GM23338 (cell line): Measurements from ENCODE around the gene NEO1. TPM values are rescaled to one million over a fixed set of nuclear protein-coding genes. Genes with fewer than 3 reads are reported as not detected.

Experiments used
- ATAC-seq: fragments of 200-7000 bp; cut with Tn5 transposase; 3 replicates; pipeline ENCODE4 v1.9.1; 2020
- DNase-seq: peaks from one replicate; pipeline ENCODE4 v3.0.0-alpha.2; 2015; ENCODE audit warnings: low spot score
- H2AFZ ChIP-seq: fragments of 200-600 bp; sonication (generic); 2 replicates; pipeline ENCODE4 v1.8.0; 2016; ENCODE audit warnings: antibody characterized with exemption, mild to moderate bottlenecking, moderate library complexity
- H3F3A ChIP-seq: fragments of 200-600 bp; sonication (generic); replicated peaks from 2 replicates; pipeline ENCODE4 v1.8.0; 2017; ENCODE audit warnings: antibody characterized with exemption, mixed run types, low read depth
- H3K27ac ChIP-seq: fragments of 200-600 bp; sonication (generic); 2 replicates; pipeline ENCODE4 v1.6.1; 2016; ENCODE audit warnings: low read depth
- H3K27me3 ChIP-seq: fragments of 200-600 bp; sonication (generic); 2 replicates; pipeline ENCODE4 v1.8.0; 2016; ENCODE audit warnings: mild to moderate bottlenecking, mixed run types, moderate library complexity; ENCODE audit not compliant: insufficient read depth
- H3K36me3 ChIP-seq: fragments of 200-600 bp; sonication (generic); 2 replicates; pipeline ENCODE4 v1.8.0; 2016; ENCODE audit warnings: mild to moderate bottlenecking; ENCODE audit not compliant: insufficient read depth
- H3K4me1 ChIP-seq: fragments of 200-600 bp; sonication (generic); 2 replicates; pipeline ENCODE4 v1.8.0; 2016; ENCODE audit warnings: mild to moderate bottlenecking, moderate library complexity; ENCODE audit not compliant: insufficient read depth
- H3K4me2 ChIP-seq: fragments of 200-600 bp; sonication (generic); 2 replicates; pipeline ENCODE4 v1.7.1; 2017; ENCODE audit warnings: mixed run types
- H3K4me3 ChIP-seq: fragments of 200-600 bp; sonication (generic); 2 replicates; pipeline ENCODE4 v1.6.1; 2016; ENCODE audit warnings: mixed run types
- H3K79me2 ChIP-seq: fragments of 200-600 bp; sonication (generic); replicated peaks from 2 replicates; pipeline ENCODE4 v1.8.0; 2017; ENCODE audit warnings: mild to moderate bottlenecking; ENCODE audit not compliant: insufficient read depth
- H3K9me2 ChIP-seq: fragments of 200-600 bp; sonication (generic); 2 replicates; pipeline ENCODE4 v1.8.0; 2017; ENCODE audit not compliant: insufficient read depth
- H4K20me1 ChIP-seq: fragments of 200-600 bp; sonication (generic); replicated peaks from 2 replicates; pipeline ENCODE4 v1.8.0; 2017; ENCODE audit warnings: mild to moderate bottlenecking; ENCODE audit not compliant: insufficient read depth
- H3K27ac Mint-ChIP-seq: 2 replicates; pipeline ENCODE4 v1.8.0; 2020; ENCODE audit warnings: inconsistent platforms, mild to moderate bottlenecking, moderate library complexity, mixed read lengths
- H3K27me3 Mint-ChIP-seq: 3 replicates; pipeline ENCODE4 v1.8.0; 2022; ENCODE audit warnings: low read depth, mild to moderate bottlenecking, moderate library complexity, mixed read lengths, inconsistent platforms; ENCODE audit not compliant: insufficient read depth, poor library complexity
- H3K36me3 Mint-ChIP-seq: 3 replicates; pipeline ENCODE4 v1.8.0; 2021; ENCODE audit warnings: low read depth, mild to moderate bottlenecking, inconsistent platforms, moderate library complexity, mixed read lengths
- H3K4me1 Mint-ChIP-seq: 3 replicates; pipeline ENCODE4 v1.8.0; 2020; ENCODE audit warnings: mild to moderate bottlenecking, inconsistent platforms, mixed read lengths
- H3K4me3 Mint-ChIP-seq: 3 replicates; pipeline ENCODE4 v1.8.0; 2021; ENCODE audit warnings: moderate library complexity, mild to moderate bottlenecking, inconsistent platforms, mixed read lengths
- H3K9me3 Mint-ChIP-seq: 3 replicates; pipeline ENCODE4 v1.8.0; 2020; ENCODE audit warnings: moderate library complexity, mild to moderate bottlenecking, inconsistent platforms, mixed read lengths
- CREB1 ChIP-seq: fragments of 250-450 bp; sonication (Bioruptor Pico); IDR thresholded peaks from 2 replicates; pipeline ENCODE4 v1.5.0; 2020; ENCODE audit warnings: low read depth, mild to moderate bottlenecking, moderate library complexity
- JUNB ChIP-seq: IDR thresholded peaks from one replicate; pipeline ENCODE4 v1.6.1; 2016; ENCODE audit warnings: antibody characterized with exemption; ENCODE audit not compliant: unreplicated experiment
- STAT1 ChIP-seq: IDR thresholded peaks from one replicate; pipeline ENCODE4 v1.6.1; 2016; ENCODE audit warnings: antibody characterized with exemption; ENCODE audit not compliant: unreplicated experiment
- ZNF114 ChIP-seq: fragments of 250-450 bp; sonication (Bioruptor Pico); IDR thresholded peaks from 2 replicates; pipeline ENCODE4 v1.5.0; 2020; ENCODE audit warnings: mild to moderate bottlenecking, moderate library complexity
- ZNF331 ChIP-seq: fragments of 250-450 bp; sonication (Bioruptor Pico); IDR thresholded peaks from 2 replicates; pipeline ENCODE4 v1.5.0; 2020; ENCODE audit warnings: low read depth, mild to moderate bottlenecking, moderate library complexity
- polyA plus RNA-seq: library from polyadenylated mRNA; unstranded; fragments of >200 nt; fragmentation: Nextera tagmentation; extraction: Ambion mirVana; gene quantifications from 2 replicates; pipeline ENCODE4 v1.2.1, GENCODE V29; 2016
- total RNA-seq: library from RNA; depleted of rRNA; stranded (reverse); fragments of >200 nt; shearing (Covaris generic); gene quantifications from 2 replicates; pipeline ENCODE4 v1.2.3, GENCODE V29; 2014
- TF ChIP-seq, protein P1 (sequence below), 2 experiments: fragments of 200-600 bp in 1 of 2; sonication (generic) in 1 of 2; conservative IDR thresholded peaks; 2 replicates each; pipeline versions ENCODE4 v1.5.1 to v1.6.1; 2016 to 2017; ENCODE audit warnings: antibody characterized with exemption in 2 of 2, low read depth in 2 of 2, mild to moderate bottlenecking in 2 of 2, moderate library complexity in 1 of 2
- TF ChIP-seq, protein P2 (sequence below): IDR thresholded peaks from 2 replicates; pipeline ENCODE4 v1.6.1; 2016; ENCODE audit warnings: antibody characterized with exemption
- TF ChIP-seq, protein P3 (sequence below): fragments of 250-450 bp; sonication (Bioruptor Pico); IDR thresholded peaks from 2 replicates; pipeline ENCODE4 v1.5.0; 2020; ENCODE audit warnings: mild to moderate bottlenecking, moderate library complexity

The NEO1 gene
- total and polyA plus RNA-seq, 2 experiments from 2014 or later, result 8.4 to 45.8 TPM

DNA sequence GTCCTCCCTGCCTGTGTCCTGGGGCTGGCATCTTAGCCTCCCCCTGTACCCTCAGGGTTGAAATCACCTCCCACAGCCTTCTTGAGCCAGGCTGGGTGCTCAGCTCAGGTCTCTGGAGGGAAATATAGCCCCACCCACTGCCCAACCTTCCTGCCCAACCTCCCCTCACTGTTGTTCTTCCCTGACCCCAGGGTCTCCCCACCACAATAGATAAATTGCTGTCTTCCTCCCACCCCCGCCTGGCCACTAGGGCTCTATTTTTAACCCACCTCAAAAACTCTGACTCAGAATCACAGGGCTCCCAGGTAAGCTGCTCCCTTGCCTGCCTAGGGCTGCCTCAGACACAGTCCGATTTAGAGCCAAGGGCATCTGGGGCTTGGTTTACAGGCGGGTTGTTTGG, 301.5 kb downstream of the NEO1 start:
- H4K20me1 ChIP-seq, result peaks cover 2% of the 10 kb centered on the region; the same call in 1 of the 2 replicates
- no peaks in the 10 kb centered on the region for H3K27me3 ChIP-seq
- H3K4me2 ChIP-seq, result peak overlapping the region; percentile 35; the same call in 1 of the 2 replicates
- ATAC-seq, result peak; percentile 56
- DNase-seq, result peak; percentile 20
- H3F3A ChIP-seq, result no peaks in the 10 kb centered on the region
- Mint-ChIP-seq H3K4me1 (peaks cover 13% of the 10 kb centered on the region), H3K4me3 (no peak overlapping the region), H3K9me3 (no peaks in the 10 kb centered on the region; the same call in 2 of the 3 replicates), H3K27ac (no peak overlapping the region), H3K36me3 (no peaks in the 10 kb centered on the region), H3K27me3 (peaks cover 7% of the 10 kb centered on the region)
- H3K4me3 ChIP-seq, result no peak overlapping the region
- H3K27ac ChIP-seq, result no peak overlapping the region
- no peak for TF ChIP-seq CREB1 (CRISPR knock-in tag)
- TF ChIP-seq, protein P1, sequence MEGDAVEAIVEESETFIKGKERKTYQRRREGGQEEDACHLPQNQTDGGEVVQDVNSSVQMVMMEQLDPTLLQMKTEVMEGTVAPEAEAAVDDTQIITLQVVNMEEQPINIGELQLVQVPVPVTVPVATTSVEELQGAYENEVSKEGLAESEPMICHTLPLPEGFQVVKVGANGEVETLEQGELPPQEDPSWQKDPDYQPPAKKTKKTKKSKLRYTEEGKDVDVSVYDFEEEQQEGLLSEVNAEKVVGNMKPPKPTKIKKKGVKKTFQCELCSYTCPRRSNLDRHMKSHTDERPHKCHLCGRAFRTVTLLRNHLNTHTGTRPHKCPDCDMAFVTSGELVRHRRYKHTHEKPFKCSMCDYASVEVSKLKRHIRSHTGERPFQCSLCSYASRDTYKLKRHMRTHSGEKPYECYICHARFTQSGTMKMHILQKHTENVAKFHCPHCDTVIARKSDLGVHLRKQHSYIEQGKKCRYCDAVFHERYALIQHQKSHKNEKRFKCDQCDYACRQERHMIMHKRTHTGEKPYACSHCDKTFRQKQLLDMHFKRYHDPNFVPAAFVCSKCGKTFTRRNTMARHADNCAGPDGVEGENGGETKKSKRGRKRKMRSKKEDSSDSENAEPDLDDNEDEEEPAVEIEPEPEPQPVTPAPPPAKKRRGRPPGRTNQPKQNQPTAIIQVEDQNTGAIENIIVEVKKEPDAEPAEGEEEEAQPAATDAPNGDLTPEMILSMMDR (conservative IDR thresholded peaks at IDR 0.05; ENCODE audit: low read depth in 2 of 2), result 0 out of 4 replicates have a peak, but pooled peaks of 1 of the 2 experiments have one; percentile 17
- 0 out of 2 replicates have a peak, but pooled peaks cover 3% of the 10 kb centered on the region for H3K9me2 ChIP-seq
- H3K4me1 ChIP-seq, result peaks cover 9% of the 10 kb centered on the region; the same call in 1 of the 2 replicates
- no peaks in the 10 kb centered on the region for H3K36me3 ChIP-seq
- peaks cover 23% of the 10 kb centered on the region for H3K79me2 ChIP-seq
- H2AFZ ChIP-seq, result no peak overlapping the region

DNA sequence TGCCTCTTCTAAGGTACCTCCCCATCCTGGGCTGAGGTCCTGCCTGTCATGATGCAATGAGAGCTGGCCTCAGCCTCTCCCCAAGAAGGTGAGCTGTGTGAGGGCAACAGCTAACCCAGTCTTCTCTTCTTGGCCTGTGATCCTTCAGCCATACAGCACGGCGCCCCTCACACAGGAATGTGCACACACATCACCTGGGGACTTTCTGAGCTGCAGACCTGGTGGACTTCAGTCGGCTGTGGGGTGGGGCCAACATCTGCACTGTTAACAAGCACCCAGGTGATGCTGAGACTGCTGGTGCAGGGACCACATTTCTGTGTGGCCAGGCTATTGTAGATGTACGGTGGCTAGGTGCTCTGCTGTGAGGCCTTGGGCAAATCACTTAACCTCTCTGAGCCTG, 302.0 kb downstream of the NEO1 start:
- Mint-ChIP-seq H3K27ac (no peak overlapping the region), H3K27me3 (peaks cover 7% of the 10 kb centered on the region), H3K9me3 (no peaks in the 10 kb centered on the region), H3K4me1 (peaks cover 9% of the 10 kb centered on the region), H3K36me3 (no peaks in the 10 kb centered on the region), H3K4me3 (no peak overlapping the region)
- Histone ChIP-seq H4K20me1 (peaks cover 2% of the 10 kb centered on the region; the same call in 1 of the 2 replicates), H3K4me3 (no peak overlapping the region), H2AFZ (no peak overlapping the region), H3K4me1 (peaks cover 9% of the 10 kb centered on the region; the same call in 1 of the 2 replicates), H3K27ac (no peak overlapping the region), H3K79me2 (peaks cover 26% of the 10 kb centered on the region), H3K27me3 (no peaks in the 10 kb centered on the region), H3K4me2 (no peak overlapping the region; the same call in 1 of the 2 replicates), H3F3A (no peaks in the 10 kb centered on the region), H3K36me3 (no peaks in the 10 kb centered on the region), H3K9me2 (0 out of 2 replicates have a peak, but pooled peaks cover 3% of the 10 kb centered on the region)
- no peak; the same call in 2 of the 3 replicates for ATAC-seq
- TF ChIP-seq JUNB, result no peak
- TF ChIP-seq, protein P2, sequence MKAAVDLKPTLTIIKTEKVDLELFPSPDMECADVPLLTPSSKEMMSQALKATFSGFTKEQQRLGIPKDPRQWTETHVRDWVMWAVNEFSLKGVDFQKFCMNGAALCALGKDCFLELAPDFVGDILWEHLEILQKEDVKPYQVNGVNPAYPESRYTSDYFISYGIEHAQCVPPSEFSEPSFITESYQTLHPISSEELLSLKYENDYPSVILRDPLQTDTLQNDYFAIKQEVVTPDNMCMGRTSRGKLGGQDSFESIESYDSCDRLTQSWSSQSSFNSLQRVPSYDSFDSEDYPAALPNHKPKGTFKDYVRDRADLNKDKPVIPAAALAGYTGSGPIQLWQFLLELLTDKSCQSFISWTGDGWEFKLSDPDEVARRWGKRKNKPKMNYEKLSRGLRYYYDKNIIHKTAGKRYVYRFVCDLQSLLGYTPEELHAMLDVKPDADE, result no peak
- TF ChIP-seq, protein P3, sequence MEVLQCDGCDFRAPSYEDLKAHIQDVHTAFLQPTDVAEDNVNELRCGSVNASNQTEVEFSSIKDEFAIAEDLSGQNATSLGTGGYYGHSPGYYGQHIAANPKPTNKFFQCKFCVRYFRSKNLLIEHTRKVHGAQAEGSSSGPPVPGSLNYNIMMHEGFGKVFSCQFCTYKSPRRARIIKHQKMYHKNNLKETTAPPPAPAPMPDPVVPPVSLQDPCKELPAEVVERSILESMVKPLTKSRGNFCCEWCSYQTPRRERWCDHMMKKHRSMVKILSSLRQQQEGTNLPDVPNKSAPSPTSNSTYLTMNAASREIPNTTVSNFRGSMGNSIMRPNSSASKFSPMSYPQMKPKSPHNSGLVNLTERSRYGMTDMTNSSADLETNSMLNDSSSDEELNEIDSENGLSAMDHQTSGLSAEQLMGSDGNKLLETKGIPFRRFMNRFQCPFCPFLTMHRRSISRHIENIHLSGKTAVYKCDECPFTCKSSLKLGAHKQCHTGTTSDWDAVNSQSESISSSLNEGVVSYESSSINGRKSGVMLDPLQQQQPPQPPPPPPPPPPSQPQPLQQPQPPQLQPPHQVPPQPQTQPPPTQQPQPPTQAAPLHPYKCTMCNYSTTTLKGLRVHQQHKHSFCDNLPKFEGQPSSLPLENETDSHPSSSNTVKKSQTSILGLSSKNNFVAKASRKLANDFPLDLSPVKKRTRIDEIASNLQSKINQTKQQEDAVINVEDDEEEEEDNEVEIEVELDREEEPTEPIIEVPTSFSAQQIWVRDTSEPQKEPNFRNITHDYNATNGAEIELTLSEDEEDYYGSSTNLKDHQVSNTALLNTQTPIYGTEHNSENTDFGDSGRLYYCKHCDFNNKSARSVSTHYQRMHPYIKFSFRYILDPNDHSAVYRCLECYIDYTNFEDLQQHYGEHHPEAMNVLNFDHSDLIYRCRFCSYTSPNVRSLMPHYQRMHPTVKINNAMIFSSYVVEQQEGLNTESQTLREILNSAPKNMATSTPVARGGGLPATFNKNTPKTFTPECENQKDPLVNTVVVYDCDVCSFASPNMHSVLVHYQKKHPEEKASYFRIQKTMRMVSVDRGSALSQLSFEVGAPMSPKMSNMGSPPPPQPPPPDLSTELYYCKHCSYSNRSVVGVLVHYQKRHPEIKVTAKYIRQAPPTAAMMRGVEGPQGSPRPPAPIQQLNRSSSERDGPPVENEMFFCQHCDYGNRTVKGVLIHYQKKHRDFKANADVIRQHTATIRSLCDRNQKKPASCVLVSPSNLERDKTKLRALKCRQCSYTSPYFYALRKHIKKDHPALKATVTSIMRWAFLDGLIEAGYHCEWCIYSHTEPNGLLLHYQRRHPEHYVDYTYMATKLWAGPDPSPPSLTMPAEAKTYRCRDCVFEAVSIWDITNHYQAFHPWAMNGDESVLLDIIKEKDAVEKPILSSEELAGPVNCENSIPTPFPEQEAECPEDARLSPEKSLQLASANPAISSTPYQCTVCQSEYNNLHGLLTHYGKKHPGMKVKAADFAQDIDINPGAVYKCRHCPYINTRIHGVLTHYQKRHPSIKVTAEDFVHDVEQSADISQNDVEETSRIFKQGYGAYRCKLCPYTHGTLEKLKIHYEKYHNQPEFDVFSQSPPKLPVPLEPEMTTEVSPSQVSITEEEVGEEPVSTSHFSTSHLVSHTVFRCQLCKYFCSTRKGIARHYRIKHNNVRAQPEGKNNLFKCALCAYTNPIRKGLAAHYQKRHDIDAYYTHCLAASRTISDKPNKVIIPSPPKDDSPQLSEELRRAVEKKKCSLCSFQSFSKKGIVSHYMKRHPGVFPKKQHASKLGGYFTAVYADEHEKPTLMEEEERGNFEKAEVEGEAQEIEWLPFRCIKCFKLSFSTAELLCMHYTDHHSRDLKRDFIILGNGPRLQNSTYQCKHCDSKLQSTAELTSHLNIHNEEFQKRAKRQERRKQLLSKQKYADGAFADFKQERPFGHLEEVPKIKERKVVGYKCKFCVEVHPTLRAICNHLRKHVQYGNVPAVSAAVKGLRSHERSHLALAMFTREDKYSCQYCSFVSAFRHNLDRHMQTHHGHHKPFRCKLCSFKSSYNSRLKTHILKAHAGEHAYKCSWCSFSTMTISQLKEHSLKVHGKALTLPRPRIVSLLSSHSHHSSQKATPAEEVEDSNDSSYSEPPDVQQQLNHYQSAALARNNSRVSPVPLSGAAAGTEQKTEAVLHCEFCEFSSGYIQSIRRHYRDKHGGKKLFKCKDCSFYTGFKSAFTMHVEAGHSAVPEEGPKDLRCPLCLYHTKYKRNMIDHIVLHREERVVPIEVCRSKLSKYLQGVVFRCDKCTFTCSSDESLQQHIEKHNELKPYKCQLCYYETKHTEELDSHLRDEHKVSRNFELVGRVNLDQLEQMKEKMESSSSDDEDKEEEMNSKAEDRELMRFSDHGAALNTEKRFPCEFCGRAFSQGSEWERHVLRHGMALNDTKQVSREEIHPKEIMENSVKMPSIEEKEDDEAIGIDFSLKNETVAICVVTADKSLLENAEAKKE (CRISPR knock-in tag), result no peak
- TF ChIP-seq ZNF114, result no peak
- TF ChIP-seq STAT1, result no peak
- no peak for TF ChIP-seq ZNF331 (CRISPR knock-in tag)
- DNase-seq, result no peak
